PC-3 (cell line): ENCODE data around the gene CAPN10. TPM values are rescaled to one million over a fixed set of nuclear protein-coding genes. Genes with fewer than 3 reads are reported as not detected.

Experiments
- ATAC-seq: fragments of 200-7000 bp; cut with Tn5 transposase; 2 replicates; pipeline ENCODE4 v1.9.1; 2020; ENCODE audit warnings: mild to moderate bottlenecking, moderate library complexity
- BruUV-seq: library from RNA; stranded (reverse); fragments of 400-500 nt; replicated peaks from 2 replicates; lab custom pipeline; 2021; lab: Mats Ljungman, UMichigan
- CTCF ChIA-PET: fragments of 300-600 bp; sonication (Branson Sonifier 250); formaldehyde crosslinking; loops from one replicate; lab custom pipeline; 2022; ENCODE audit warnings: antibody characterized with exemption; lab: Charles Lee
- POLR2A ChIA-PET: fragments of 300-600 bp; sonication (Branson Sonifier 250); formaldehyde crosslinking; loops from one replicate; lab custom pipeline; 2022; ENCODE audit warnings: antibody characterized with exemption; ENCODE audit not compliant: unreplicated experiment; lab: Charles Lee
- DNase-seq: peaks from one replicate; pipeline ENCODE4 v3.0.0-alpha.2; 2015
- H2AFZ ChIP-seq: fragments of 300-600 bp; sonication (generic); 2 replicates; pipeline ENCODE4 v1.6.0; 2016; ENCODE audit warnings: antibody characterized with exemption, low read length
- H3F3A ChIP-seq: fragments of 300-600 bp; sonication (generic); one replicate; pipeline ENCODE4 v1.6.0; 2017; ENCODE audit warnings: antibody characterized with exemption, low read length, control low read depth, mild to moderate bottlenecking; ENCODE audit not compliant: unreplicated experiment
- H3K27ac ChIP-seq: fragments of 300-600 bp; sonication (generic); 2 replicates; pipeline ENCODE4 v1.5.1; 2016; ENCODE audit warnings: mild to moderate bottlenecking, low read length
- H3K27me3 ChIP-seq: fragments of 300-600 bp; sonication (generic); 2 replicates; pipeline ENCODE4 v1.6.1; 2016; ENCODE audit warnings: low read length, mixed read lengths
- H3K36me3 ChIP-seq: fragments of 300-600 bp; sonication (generic); 2 replicates; pipeline ENCODE4 v1.6.1; 2016; ENCODE audit warnings: low read depth, mixed run types, low read length, mixed read lengths
- H3K4me1 ChIP-seq: fragments of 300-600 bp; sonication (generic); 2 replicates; pipeline ENCODE4 v1.5.1; 2016; ENCODE audit warnings: low read length; ENCODE audit not compliant: insufficient read depth
- H3K4me2 ChIP-seq: fragments of 300-600 bp; sonication (generic); 2 replicates; pipeline ENCODE4 v1.6.0; 2016; ENCODE audit warnings: low read length
- H3K4me3 ChIP-seq: fragments of 300-600 bp; sonication (generic); 2 replicates; pipeline ENCODE4 v1.5.1; 2016; ENCODE audit warnings: mild to moderate bottlenecking, low read length, mixed read lengths
- H3K79me2 ChIP-seq: fragments of 300-600 bp; sonication (generic); 2 replicates; pipeline ENCODE4 v1.6.1; 2017; ENCODE audit warnings: low read length, mixed read lengths
- H3K9ac ChIP-seq: fragments of 300-600 bp; sonication (generic); 2 replicates; pipeline ENCODE4 v1.6.0; 2016; ENCODE audit warnings: mild to moderate bottlenecking, low read length
- H3K9me2 ChIP-seq: fragments of 300-600 bp; sonication (generic); replicated peaks from 2 replicates; pipeline ENCODE4 v1.6.1; 2016; ENCODE audit warnings: mixed run types, low read length, mixed read lengths
- H3K9me3 ChIP-seq: fragments of 300-600 bp; sonication (generic); 2 replicates; pipeline ENCODE4 v1.6.1; 2016; ENCODE audit warnings: low read length, mixed read lengths
- H4K20me1 ChIP-seq: fragments of 300-600 bp; sonication (generic); 2 replicates; pipeline ENCODE4 v1.6.1; 2016; ENCODE audit warnings: low read length, mixed read lengths
- EZH2 ChIP-seq: fragments of 300-600 bp; sonication (generic); IDR thresholded peaks from one replicate; pipeline ENCODE4 v1.6.1; 2017; ENCODE audit warnings: antibody characterized with exemption, mild to moderate bottlenecking, low read length; ENCODE audit not compliant: unreplicated experiment
- EZH2phosphoT487 ChIP-seq: fragments of 300-600 bp; sonication (generic); IDR thresholded peaks from 2 replicates; pipeline ENCODE4 v1.6.1; 2018; ENCODE audit warnings: mild to moderate bottlenecking, antibody characterized with exemption, low read length, borderline replicate concordance
- intact Hi-C: fragments of 100-400 bp; cut with micrococcal nuclease; formaldehyde crosslinking; loops from 2 replicates; pipeline ENCODE4 v1.9.0; 2023
- total RNA-seq: library from RNA; depleted of rRNA; stranded (reverse); fragments of >200 nt; gene quantifications from 2 replicates; pipeline ENCODE4 v1.2.3, GENCODE V29; 2014
- TF ChIP-seq, protein P1 (sequence below): fragments of 300-600 bp; sonication (generic); conservative IDR thresholded peaks from 2 replicates; pipeline ENCODE4 v1.5.1; 2017; ENCODE audit warnings: antibody characterized with exemption, low read depth, mild to moderate bottlenecking, low read length

Gene CAPN10
- total RNA-seq, 1 experiment from 2014 or later, result 32.2 TPM

DNA sequence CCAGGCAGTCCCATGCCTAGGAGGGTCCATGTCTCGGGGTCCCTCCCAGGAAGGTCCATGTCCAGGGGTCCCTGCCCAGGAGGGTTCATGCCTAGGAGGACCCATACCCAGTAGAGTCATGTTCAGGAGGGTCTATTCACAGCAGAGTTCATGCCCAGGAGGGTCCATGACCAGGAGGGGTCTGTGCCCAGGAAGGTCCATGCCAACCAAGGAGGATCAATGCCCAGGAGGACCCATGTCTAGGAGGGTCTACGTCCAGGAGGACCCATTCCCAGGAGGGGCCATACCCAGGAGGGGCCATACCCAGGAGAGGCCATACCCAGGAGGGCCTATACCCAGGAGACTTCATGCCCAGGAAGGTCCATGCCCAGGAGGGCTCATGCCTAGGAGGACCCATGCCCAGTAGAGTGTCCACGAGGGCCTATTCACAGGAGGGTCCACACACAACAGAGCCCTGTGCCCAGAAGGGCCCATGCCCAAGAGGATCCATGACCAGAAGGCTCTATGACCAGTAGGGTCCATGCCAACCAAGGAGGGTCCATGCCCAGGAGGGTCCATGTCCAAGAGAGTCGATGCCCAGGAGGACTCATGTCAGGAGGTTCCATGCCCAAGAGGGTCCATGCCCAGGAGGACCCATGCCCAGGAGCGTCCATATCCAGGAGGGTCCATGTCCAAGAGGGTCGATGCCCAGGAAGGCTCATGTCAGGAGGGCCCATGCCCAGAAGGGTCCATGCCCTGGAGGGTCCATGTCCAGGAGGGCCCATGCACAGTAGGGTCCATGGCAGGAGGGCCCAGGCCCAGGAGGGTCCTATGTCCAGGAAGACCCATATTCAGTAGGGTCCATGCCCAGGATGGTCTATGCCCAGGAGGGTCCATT lies 48.8 kb downstream of the CAPN10 start:
- POLR2A ChIA-PET, result no interaction called here
- ATAC-seq, result no peak
- Histone ChIP-seq H3K9ac (no peak overlapping the region), H3K4me1 (no peaks in the 10 kb centered on the region), H3K27ac (no peak overlapping the region), H4K20me1 (no peaks in the 10 kb centered on the region), H3K4me3 (no peak overlapping the region), H3K27me3 (0 out of 2 replicates have a peak, but pooled peaks cover 11% of the 10 kb centered on the region), H2AFZ (no peak overlapping the region), H3K79me2 (no peaks in the 10 kb centered on the region), H3K9me3 (no peaks in the 10 kb centered on the region), H3K9me2 (no peaks in the 10 kb centered on the region), H3F3A (no peaks in the 10 kb centered on the region), H3K36me3 (no peaks in the 10 kb centered on the region), H3K4me2 (no peak overlapping the region)
- BruUV-seq, result no TSS peak
- no peak for DNase-seq
- TF ChIP-seq EZH2 (no peak), EZH2phosphoT487 (no peak)
- TF ChIP-seq, protein P1, sequence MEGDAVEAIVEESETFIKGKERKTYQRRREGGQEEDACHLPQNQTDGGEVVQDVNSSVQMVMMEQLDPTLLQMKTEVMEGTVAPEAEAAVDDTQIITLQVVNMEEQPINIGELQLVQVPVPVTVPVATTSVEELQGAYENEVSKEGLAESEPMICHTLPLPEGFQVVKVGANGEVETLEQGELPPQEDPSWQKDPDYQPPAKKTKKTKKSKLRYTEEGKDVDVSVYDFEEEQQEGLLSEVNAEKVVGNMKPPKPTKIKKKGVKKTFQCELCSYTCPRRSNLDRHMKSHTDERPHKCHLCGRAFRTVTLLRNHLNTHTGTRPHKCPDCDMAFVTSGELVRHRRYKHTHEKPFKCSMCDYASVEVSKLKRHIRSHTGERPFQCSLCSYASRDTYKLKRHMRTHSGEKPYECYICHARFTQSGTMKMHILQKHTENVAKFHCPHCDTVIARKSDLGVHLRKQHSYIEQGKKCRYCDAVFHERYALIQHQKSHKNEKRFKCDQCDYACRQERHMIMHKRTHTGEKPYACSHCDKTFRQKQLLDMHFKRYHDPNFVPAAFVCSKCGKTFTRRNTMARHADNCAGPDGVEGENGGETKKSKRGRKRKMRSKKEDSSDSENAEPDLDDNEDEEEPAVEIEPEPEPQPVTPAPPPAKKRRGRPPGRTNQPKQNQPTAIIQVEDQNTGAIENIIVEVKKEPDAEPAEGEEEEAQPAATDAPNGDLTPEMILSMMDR, result no peak
- intact Hi-C loops, result no loop called here
- CTCF ChIA-PET, result no interaction called here

DNA sequence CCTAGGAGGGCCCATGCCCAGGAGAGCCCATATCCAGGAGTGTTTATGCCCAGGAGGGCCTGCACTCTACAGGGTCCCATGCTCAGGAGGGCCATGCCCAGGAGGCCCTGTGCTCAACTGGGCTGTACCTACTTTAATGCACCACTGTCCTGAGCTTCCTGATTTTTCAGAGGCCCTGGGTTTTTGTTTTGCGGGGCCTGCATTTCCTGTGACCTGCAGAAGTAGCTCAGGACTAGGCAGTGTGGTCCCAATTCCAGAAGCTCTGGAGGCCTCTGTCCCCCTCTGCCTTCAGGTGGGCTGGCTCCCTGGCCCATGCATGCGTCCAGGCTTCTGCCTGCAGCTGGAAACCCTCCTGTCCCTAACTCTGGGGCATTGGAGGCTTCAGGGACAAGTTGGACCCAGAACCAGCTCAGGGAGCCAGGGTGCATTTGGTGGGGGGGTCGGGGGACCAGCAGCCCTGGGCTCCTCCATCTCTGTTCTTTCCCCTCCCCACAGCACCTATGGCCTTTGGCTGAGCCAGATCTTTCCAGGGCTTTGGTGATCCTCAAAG lies 49.5 kb downstream of the CAPN10 start:
- Histone ChIP-seq H3K27me3 (0 out of 2 replicates have a peak, but pooled peaks cover 11% of the 10 kb centered on the region), H3K79me2 (no peaks in the 10 kb centered on the region), H3K36me3 (no peaks in the 10 kb centered on the region), H3K27ac (no peak overlapping the region), H3K9me2 (no peaks in the 10 kb centered on the region), H3K4me3 (no peak overlapping the region), H4K20me1 (no peaks in the 10 kb centered on the region), H3K9me3 (no peaks in the 10 kb centered on the region), H2AFZ (no peak overlapping the region), H3F3A (no peaks in the 10 kb centered on the region), H3K4me2 (no peak overlapping the region), H3K4me1 (no peaks in the 10 kb centered on the region), H3K9ac (no peak overlapping the region)
- intact Hi-C loops, result no loop called here
- ChIA-PET POLR2A (no interaction called here), CTCF (no interaction called here)
- no peak for TF ChIP-seq EZH2phosphoT487
- TF ChIP-seq, protein P1, result no peak
- no peak for TF ChIP-seq EZH2
- ATAC-seq (no peak), DNase-seq (no peak)
- no TSS peak for BruUV-seq
